ENCODE data around the gene ADAMTS4.

GRCh38 chr1:161158316-161159010 lies 40.4 kb downstream of the ADAMTS4 start:
- no peak for TF ChIP-seq EZH2phosphoT487 (IDR thresholded peaks at IDR 0.05; ENCODE audit: insufficient read depth, low read depth)
- TF ChIP-seq EZH2 (IDR thresholded peaks at IDR 0.05; ENCODE audit: insufficient read depth, poor library complexity, severe bottlenecking) = no peak

Measured in GM23248 (cell line).